Activated T-cell treated with anti-CD3 and anti-CD28 coated beads for 1 hour (primary cell): Measurements from ENCODE around the gene CADM4.
"Not testable (repeated sequence)": the region's sequence is repeated elsewhere in the genome, so short reads cannot be mapped to it uniquely, and the experiment has no call there.

Experiments
- DNase-seq: peaks from one replicate; pipeline ENCODE4 v3.0.0-alpha.2; 2020; ENCODE audit warnings: low read depth

Gene CADM4

DNA sequence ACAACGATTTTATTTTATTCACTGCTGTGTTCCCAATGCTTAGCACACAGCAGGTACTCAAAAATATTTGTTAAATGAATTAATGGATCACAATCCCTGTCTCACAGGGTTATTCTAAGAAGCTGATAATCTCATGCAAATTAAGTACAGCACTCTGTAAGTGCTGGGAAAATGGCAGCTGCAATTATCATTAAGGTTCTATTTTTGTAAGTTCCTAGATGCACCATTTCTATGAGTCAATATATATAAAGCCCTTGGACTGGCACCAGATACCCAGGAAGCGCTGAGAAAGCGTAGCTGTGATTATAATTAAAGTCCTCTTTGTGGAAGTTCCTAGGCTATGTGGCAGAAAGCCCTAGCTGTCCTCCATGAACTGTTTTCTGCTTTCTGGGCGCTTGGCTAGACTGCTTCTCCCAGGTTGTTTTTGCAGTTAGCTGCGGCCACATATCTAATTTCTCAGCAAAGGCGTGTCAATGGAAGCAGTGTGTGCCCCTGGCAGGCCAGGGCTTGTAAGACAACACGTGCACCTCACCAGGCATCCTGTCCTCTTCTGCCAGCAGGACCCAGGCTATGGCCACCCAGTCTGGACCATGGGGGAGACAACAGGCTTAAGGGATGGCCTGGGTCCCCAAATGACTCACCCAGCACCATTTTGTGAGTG lies 33.0 kb downstream of the CADM4 start:
- no peak for DNase-seq

- DNase-seq, result no peak
Observed at GRCh38 chr19:43605875-43606568, 33.6 kb downstream of the CADM4 start.

DNA sequence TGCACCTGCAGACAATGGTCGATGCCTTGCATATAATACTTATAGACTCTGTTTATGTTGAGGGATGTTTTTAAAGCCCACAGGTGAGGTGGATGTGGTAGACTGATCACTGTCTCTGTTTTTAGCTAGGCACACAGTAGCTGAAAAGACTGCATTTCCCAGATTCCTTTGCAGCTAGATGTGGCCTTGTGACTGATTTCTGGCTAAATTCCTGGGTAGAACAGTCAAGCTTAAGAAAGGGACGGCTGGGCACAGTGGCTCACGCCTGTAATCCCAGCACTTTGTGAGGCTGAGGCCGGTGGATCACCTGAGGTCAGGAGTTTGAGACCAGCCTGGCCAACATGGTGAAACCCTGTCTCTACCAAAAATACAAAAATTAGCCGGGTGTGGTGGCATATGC lies 39.3 kb downstream of the CADM4 start:
- not testable (repeated sequence) for DNase-seq

- DNase-seq, result no peak
Observed at GRCh38 chr19:43599635-43600295, 39.9 kb downstream of the CADM4 start.

DNA sequence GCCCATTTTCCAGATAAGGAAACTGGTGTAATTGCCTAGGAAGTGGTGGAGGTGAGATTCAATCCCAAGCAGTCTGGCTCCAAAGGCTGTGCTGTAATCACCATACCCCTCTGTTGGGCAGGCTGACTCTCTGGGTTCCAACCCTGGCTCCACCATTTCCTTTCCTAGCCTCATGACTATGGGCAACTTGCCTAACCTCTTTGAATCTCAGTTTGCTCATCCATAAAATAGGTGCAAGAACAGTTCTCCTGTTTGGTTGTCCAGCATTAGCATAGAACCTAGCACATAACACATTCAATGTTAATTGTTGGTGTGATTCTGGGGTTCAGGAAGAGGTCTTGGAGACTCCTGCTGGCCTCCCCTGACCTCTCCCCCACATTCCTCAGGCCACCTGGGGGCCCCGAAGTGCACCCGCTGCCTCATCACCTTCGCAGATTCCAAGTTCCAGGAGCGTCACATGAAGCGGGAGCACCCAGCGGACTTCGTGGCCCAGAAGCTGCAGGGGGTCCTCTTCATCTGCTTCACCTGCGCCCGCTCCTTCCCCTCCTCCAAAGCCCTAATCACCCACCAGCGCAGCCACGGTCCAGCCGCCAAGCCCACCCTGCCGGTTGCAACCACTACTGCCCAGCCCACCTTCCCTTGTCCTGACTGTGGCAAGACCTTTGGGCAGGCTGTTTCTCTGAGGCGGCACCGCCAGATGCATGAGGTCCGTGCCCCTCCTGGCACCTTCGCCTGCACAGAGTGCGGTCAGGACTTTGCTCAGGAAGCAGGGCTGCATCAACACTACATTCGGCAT lies 41.0 kb downstream of the CADM4 start:
- DNase-seq, result no peak

- no peak for DNase-seq
Observed at GRCh38 chr19:43597876-43598275, 41.8 kb downstream of the CADM4 start.

DNA sequence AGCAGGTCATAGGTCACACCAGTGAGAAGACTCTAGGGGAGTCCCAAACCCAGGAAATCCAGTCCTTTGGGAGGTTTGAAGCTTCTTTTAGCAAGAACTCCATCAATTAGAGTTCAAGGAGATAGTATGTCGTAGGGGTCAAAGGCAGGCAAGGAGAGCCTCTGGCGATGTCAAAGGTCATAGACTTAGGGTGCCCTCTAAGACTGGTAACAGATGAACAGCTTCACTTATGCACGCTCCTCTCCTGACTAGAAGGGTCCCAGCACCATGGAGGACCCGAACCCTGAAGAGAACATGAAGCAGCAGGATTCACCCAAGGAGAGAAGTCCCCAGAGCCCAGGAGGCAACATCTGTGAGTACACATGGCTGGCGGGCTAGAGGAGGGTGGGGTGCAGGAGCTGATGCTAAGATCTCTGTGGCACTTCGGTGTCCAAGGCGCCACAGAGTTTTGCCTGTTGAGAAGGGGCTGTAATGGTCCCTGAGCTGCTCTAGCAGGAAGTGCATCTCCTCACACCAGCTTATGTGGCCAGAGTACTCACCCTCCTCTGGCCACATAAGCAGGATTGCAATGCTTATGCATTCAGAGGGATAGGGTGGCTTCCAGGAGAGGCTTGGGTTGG lies 42.7 kb downstream of the CADM4 start:
- no peak for DNase-seq

DNA sequence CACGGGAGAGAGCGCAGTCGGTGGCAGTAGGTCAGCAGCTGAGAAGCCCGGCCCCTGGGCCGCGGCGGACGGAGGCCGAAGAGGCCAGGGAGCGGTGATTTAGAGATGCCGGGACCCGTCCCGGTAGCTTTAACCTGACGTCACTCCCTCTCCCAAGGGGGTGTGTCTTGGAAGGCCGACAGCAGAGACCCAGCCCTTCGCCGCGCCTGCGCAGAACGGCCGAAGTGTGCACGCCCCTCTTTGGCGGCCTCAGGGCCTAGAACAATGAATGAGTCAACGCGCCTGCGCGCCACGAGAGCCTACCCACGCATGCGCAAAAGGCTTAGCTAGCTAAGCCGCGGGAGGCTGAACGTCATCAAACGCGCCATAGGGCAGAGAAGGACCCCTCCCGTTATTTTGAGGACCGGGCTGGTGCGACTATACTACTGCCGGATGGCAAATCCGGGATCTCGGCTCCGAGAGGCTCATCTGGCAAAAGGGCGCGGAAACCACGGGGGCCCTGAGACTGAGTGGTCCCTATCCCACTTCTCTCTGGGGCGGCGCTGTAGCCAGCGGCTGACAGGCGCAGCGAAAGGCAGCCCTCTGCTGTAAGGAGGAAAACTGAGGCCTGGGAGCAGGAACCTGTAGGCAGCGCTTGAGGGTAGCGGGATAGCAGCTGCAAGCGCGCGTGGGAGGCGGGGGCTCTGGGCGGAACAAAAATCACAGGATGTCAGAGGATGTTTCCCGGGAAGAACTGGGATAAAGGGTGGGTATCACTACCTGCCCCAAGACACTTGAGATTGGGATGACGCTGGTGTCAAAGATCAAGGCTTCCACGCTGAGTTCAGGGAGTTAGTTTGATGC lies 43.4 kb downstream of the CADM4 start, which contains the start of the genes IRGQ and ZNF576:
Gene IRGQ, minus strand, starts transcription at position 136 of the 843 bp plus-strand sequence. CDS start 796 bp downstream, outside the sequence.
Gene ZNF576, plus strand, starts transcription at position 597 of the 843 bp plus-strand sequence. CDS start 514 bp downstream, outside the sequence.
- peak; percentile 100 for DNase-seq

DNA sequence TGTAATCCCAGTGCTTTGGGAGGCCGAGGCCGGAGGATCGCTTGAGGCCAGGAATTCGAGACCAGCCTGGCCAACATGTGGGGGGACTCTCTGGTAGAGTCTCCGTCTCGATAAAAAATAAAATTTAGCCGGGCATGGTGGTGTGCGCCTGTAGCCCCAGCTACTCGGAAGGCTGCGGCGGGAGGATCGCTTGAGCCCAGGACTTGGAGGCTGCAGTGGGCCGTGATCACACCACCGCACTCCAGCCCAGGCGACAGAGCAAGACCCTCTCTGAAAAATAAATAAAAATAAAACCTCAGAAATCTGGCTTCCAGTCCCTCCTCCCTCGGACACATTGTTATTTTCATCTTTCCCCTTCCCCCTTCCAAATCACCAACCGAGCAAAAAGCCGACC lies 44.0 kb downstream of the CADM4 start:
- no peak for DNase-seq

- DNase-seq, result peak; percentile 54
Observed at GRCh38 chr19:43594710-43595604, 44.7 kb downstream of the CADM4 start.

- no peak for DNase-seq
Observed at GRCh38 chr19:43594081-43594697, 45.5 kb downstream of the CADM4 start.

DNA sequence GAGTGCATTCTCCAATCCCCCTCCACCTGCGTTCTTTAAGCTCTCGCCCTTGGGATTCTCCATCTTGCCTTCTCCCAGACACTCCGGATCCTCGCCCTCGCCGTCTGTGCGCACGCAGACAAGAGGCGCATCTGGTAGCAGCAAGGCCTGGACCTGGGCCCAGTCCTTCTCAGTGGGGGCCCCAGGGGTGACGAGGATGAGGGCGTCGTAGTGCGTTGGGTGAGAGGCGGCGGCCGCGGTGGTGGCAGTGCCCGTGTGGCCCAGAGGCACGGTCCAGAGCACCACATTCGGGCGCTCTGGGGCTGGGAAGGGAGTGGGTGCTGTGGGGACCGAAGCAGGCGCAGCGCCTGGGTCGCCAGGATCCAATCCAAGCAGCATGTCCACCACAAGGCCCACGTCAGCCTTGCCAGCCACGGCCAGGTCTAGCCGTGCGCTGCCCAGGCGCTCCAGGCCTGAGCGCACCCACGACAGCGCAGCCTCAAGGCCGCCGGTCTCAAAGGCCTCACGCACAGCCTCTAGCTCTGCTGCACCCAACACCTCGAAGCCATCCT lies 46.8 kb downstream of the CADM4 start:
- no peak for DNase-seq

DNA sequence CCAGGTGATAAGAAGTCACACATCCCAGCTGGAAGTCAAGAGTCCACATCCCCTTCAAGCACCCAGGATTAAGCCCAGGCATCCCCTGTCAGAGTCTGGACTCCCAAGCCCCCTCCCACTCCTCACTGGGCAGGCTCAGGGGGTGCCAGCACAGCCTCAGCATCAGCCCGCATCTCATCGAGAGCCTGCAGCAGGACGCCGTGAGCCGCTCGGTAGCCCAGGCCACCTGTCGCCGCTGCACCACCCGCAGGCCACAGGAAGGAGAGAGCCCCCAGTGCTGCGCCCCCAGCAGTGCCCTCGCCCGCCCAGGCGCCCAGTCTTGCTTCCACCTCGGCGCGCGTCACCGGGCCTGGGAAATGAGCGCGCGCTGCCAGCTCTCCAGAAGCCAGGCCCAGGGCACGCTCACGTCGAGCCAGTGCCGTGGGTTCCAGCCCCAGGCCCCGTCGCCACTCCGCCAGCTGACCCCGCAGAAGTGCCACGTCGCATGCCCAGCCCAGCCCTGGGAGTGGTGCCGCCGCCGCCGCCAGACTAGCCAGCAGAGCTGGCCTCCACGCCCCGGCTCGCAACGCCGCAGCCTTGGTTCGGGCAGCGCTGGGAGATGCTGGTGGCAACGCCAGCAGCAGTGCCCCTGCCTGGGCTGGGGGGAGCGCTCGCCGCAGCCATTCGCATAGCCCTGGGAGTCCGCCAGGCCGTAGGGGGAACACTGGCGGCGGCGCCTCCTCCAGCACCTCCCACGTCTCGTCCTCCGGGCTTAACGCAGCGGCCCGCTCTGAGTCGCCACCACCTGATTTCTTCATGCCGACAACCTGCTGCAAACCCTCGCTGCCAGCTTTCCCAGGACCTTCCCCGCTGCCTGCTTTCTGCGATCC lies 47.5 kb downstream of the CADM4 start:
- DNase-seq, result no peak

DNA sequence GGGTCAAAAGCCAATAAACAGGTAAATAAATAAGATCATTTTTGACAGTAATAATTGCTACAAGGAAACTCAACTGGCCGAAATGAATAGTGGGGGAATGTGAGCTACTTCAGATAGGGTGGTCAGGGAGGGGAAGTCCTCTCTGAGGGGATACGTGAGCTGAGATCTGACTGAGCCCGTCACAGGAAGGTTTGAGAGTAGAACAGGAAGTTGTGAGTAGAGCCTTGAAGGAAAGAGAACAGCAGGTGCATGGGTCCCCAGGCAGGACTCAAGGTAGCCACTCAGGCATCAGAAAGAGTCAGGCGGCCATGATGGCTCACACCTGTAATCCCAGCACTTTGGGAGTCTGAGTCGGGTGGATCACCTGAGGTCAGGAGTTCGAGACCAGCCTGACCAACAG lies 50.0 kb downstream of the CADM4 start:
- no peak for DNase-seq

- DNase-seq, result no peak
Observed at GRCh38 chr19:43589277-43589676, 50.4 kb downstream of the CADM4 start.

DNA sequence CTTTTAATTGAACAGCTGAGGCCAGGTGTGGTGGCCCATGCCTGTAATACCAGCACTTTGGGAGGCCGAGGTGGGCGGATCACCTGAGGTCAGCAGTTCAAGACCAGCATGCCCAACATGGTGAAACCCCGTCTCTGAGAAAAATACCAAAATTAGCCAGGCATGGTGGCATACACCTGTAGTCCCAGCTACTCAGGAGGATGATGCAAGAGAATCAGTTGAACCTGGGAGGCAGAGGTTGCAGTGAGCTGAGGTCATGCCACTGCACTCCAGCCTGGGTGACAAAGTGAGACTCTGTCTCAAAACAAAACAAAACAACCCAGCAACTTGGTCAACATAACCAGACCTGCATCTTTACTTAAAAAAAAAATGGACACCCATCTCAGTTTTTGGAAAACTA lies 52.6 kb downstream of the CADM4 start:
- DNase-seq, result not testable (repeated sequence)

DNA sequence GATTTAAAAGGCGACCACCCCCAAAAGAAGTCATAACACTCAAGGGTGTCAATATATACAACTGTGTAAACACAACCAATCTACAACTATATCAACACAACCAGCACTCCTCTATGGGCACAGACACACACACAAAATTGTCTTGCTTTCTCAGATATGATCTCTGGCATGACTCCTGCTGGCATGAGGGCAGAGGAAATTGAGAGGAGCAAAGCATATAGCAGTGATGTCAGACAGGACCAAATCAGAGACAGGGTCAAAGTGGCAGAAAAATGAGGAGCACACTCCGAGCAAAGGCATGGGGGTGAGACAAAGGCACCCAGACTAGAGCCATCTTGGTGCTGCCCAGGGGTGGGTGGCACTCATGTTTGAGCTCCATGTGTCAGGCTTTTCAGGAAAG lies 53.3 kb downstream of the CADM4 start:
- no peak for DNase-seq

DNA sequence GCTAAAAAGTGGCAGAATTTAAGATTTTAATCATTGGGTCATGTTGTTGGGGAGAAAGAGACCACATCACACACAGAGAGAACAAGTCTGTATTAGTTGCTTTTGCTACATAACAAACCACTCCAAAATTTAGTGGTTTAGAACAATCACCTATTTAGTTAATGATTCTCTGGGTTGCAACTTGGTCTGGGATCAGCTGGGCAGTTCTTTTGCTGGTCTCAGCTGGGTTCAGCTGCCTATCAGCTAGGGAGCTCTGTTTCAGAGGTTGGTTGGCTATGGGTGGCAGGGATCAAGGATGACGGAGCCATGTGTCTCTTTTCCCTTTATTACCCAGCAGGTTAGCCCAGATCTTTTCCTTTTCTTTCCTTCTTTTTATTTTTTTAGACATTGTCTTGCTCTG lies 55.2 kb downstream of the CADM4 start:
- no peak for DNase-seq
